PC-9 (cell line): Measurements from ENCODE around the gene DEXI. TPM values are rescaled to one million over a fixed set of nuclear protein-coding genes. Genes with fewer than 3 reads are reported as not detected.

Experiments
- BruUV-seq: library from RNA; stranded (reverse); fragments of 400-500 nt; replicated peaks from 2 replicates; lab custom pipeline; 2021; lab: Mats Ljungman, UMichigan
- CTCF ChIA-PET: fragments of 300-600 bp; sonication (Branson Sonifier 250); formaldehyde crosslinking; loops from one replicate; lab custom pipeline; 2022; ENCODE audit warnings: antibody characterized with exemption; lab: Charles Lee
- POLR2A ChIA-PET: fragments of 300-600 bp; sonication (Branson Sonifier 250); formaldehyde crosslinking; loops from one replicate; lab custom pipeline; 2022; ENCODE audit warnings: antibody characterized with exemption; ENCODE audit not compliant: unreplicated experiment; lab: Charles Lee
- DNase-seq, 2 experiments: peaks; one replicate each; pipeline versions ENCODE4 v3.0.0 to v3.0.0-alpha.2; 2015 to 2022; ENCODE audit warnings: mixed read lengths in 1 of 2
- H2AFZ ChIP-seq: fragments of 200-600 bp; sonication (generic); 2 replicates; pipeline ENCODE4 v1.8.1; 2017; ENCODE audit warnings: antibody characterized with exemption
- H3F3A ChIP-seq: fragments of 200-600 bp; sonication (generic); 2 replicates; pipeline ENCODE4 v1.8.1; 2017; ENCODE audit warnings: antibody characterized with exemption, mild to moderate bottlenecking, low read depth; ENCODE audit not compliant: insufficient read depth
- H3K27ac ChIP-seq: fragments of 200-600 bp; sonication (generic); 2 replicates; pipeline ENCODE4 v1.6.1; 2016; ENCODE audit warnings: mixed run types
- H3K27me3 ChIP-seq: fragments of 200-600 bp; sonication (generic); 2 replicates; pipeline ENCODE4 v1.6.1; 2016; ENCODE audit warnings: low read depth, mixed run types; ENCODE audit not compliant: insufficient read depth
- H3K36me3 ChIP-seq: fragments of 200-600 bp; sonication (generic); 2 replicates; pipeline ENCODE4 v1.6.1; 2016; ENCODE audit warnings: low read depth, mixed run types
- H3K4me1 ChIP-seq: fragments of 200-600 bp; sonication (generic); replicated peaks from 2 replicates; pipeline ENCODE4 v1.6.1; 2016; ENCODE audit warnings: mixed run types; ENCODE audit not compliant: insufficient read depth
- H3K4me2 ChIP-seq: fragments of 200-600 bp; sonication (generic); 2 replicates; pipeline ENCODE4 v1.6.1; 2017; ENCODE audit warnings: mixed run types
- H3K4me3 ChIP-seq: fragments of 200-600 bp; sonication (generic); 2 replicates; pipeline ENCODE4 v1.6.1; 2016; ENCODE audit warnings: mixed run types
- H3K79me2 ChIP-seq: fragments of 200-600 bp; sonication (generic); 2 replicates; pipeline ENCODE4 v1.6.1; 2017; ENCODE audit warnings: low read depth, mixed run types
- H3K9me2 ChIP-seq: fragments of 200-600 bp; sonication (generic); 2 replicates; pipeline ENCODE4 v1.8.1; 2017; ENCODE audit warnings: mild to moderate bottlenecking; ENCODE audit not compliant: insufficient read depth
- H3K9me3 ChIP-seq: fragments of 200-600 bp; sonication (generic); 2 replicates; pipeline ENCODE4 v1.8.1; 2016; ENCODE audit warnings: low read depth; ENCODE audit not compliant: insufficient read depth
- H4K20me1 ChIP-seq: fragments of 200-600 bp; sonication (generic); 2 replicates; pipeline ENCODE4 v1.8.1; 2017; ENCODE audit not compliant: insufficient read depth
- EZH2 ChIP-seq: fragments of 200-600 bp; sonication (generic); IDR thresholded peaks from 2 replicates; pipeline ENCODE4 v1.8.0; 2017; ENCODE audit warnings: antibody characterized with exemption, low read depth
- intact Hi-C: fragments of 100-400 bp; cut with micrococcal nuclease; formaldehyde crosslinking; loops from one replicate; pipeline ENCODE4 v1.10.0; 2022; ENCODE audit not compliant: unreplicated experiment
- total RNA-seq: library from RNA; stranded (reverse); gene quantifications from 2 replicates; pipeline ENCODE4 v1.2.3, GENCODE V29; 2021
- TF ChIP-seq, protein P1 (sequence below): fragments of 200-600 bp; sonication (generic); conservative IDR thresholded peaks from 2 replicates; pipeline ENCODE4 v1.6.1; 2017; ENCODE audit warnings: mixed run types, antibody characterized with exemption, mild to moderate bottlenecking, moderate library complexity

The DEXI gene
- total RNA-seq, 1 experiment from 2014 or later: 33.1 TPM

DNA sequence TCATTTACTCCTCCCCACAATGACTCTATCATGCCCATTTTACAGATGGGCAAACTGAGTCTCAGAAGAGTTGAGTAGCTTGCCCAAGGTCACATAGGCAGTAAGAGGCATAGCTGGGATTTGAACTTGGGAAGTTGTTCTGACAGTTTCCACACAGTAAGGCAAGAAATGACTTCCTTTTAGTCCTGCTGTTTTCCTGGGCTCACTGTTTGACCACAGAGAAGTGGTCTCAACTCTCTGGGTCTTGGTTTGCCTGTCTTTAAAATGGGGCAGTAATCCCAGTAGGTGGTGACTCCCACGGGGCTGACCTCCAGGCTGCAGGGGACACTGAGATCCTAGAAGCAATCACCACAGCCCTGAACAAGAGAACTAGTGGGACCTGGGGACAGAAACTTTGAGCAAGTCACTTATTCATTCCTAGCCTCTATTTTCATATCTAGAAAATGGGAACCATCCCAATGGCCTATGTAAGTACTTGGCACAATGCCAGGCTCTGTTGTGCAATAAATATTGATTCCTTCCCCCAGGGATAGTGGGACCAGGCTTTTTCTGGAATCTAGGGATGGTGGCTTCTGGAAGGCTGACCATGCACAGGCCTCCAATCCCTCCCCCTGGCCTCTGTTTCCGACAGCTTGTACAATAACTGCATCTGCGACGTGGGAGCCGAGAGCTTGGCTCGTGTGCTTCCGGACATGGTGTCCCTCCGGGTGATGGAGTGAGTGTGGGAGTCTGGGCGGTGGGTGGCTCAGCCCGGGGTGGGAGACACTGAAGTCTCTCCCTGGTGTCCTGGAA is 20.5 kb downstream of the DEXI start:
- CTCF ChIA-PET: interaction anchor here (0.5 kb wide), 1 partner anchor 37 kb away, joined by 4 read pairs; no protein-coding TSS in a partner anchor
- TF ChIP-seq EZH2: no peak
- TF ChIP-seq, protein P1, sequence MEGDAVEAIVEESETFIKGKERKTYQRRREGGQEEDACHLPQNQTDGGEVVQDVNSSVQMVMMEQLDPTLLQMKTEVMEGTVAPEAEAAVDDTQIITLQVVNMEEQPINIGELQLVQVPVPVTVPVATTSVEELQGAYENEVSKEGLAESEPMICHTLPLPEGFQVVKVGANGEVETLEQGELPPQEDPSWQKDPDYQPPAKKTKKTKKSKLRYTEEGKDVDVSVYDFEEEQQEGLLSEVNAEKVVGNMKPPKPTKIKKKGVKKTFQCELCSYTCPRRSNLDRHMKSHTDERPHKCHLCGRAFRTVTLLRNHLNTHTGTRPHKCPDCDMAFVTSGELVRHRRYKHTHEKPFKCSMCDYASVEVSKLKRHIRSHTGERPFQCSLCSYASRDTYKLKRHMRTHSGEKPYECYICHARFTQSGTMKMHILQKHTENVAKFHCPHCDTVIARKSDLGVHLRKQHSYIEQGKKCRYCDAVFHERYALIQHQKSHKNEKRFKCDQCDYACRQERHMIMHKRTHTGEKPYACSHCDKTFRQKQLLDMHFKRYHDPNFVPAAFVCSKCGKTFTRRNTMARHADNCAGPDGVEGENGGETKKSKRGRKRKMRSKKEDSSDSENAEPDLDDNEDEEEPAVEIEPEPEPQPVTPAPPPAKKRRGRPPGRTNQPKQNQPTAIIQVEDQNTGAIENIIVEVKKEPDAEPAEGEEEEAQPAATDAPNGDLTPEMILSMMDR: no peak
- no peaks in the 10 kb centered on the region for H3K27me3 ChIP-seq
- POLR2A ChIA-PET: no interaction called here
- H3K4me1 ChIP-seq: no peaks in the 10 kb centered on the region
- no peaks in the 10 kb centered on the region for H3K9me2 ChIP-seq
- H3K36me3 ChIP-seq: no peaks in the 10 kb centered on the region
- H3K79me2 ChIP-seq: no peaks in the 10 kb centered on the region
- H3F3A ChIP-seq: no peaks in the 10 kb centered on the region
- no peak for DNase-seq
- no peak overlapping the region for H3K4me2 ChIP-seq
- no peaks in the 10 kb centered on the region for H3K9me3 ChIP-seq
- no TSS peak for BruUV-seq
- H4K20me1 ChIP-seq: no peaks in the 10 kb centered on the region
- no peak overlapping the region for H3K4me3 ChIP-seq
- no peak overlapping the region for H3K27ac ChIP-seq
- no peak overlapping the region for H2AFZ ChIP-seq
- intact Hi-C loops: no loop called here

DNA sequence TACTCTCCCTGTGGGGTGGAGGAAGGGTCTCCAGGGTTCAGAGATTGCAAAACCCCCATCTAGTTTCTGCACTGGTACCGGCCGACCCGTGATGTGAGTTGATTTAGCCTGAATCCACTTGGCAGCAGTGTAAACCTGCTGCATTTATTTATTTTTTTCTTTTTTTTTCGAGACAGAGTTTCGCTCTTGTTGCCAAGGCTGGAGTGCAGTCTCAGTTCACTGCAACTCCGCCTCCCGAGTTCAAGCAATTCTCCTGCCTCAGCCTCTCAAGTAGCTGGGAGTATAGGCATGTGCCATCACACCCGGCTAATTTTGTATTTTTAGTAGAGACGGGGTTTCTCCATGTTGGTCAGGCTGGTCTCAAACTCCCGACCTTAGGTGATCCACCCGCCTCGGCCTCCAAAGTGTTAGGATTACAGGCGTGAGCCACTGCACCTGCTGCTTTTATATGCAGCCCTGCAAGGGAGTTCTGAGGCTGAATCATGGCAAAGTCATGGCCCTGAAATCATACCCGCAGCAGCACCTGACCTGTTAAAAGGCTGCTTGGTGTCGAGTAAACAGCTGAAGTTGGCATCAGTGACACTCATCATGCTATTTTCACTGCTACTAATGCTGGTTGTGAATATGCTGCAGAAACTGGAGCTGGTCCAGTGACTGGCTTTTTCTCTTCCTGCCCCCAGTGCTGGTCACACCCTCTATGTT is 21.4 kb downstream of the DEXI start:
- ChIA-PET POLR2A (no interaction called here), CTCF (no interaction called here)
- H3K4me3 ChIP-seq: no peak overlapping the region
- H3K36me3 ChIP-seq: no peaks in the 10 kb centered on the region
- H2AFZ ChIP-seq: no peak overlapping the region
- intact Hi-C loops: no loop called here
- BruUV-seq: no TSS peak
- H3K27ac ChIP-seq: no peak overlapping the region
- H3K9me3 ChIP-seq: no peaks in the 10 kb centered on the region
- no peak for TF ChIP-seq EZH2
- TF ChIP-seq, protein P1: no peak
- H3K27me3 ChIP-seq: no peaks in the 10 kb centered on the region
- no peaks in the 10 kb centered on the region for H3K79me2 ChIP-seq
- H3K4me2 ChIP-seq: no peak overlapping the region
- no peaks in the 10 kb centered on the region for H3K4me1 ChIP-seq
- no peaks in the 10 kb centered on the region for H4K20me1 ChIP-seq
- H3K9me2 ChIP-seq: no peaks in the 10 kb centered on the region
- DNase-seq: no peak
- no peaks in the 10 kb centered on the region for H3F3A ChIP-seq

DNA sequence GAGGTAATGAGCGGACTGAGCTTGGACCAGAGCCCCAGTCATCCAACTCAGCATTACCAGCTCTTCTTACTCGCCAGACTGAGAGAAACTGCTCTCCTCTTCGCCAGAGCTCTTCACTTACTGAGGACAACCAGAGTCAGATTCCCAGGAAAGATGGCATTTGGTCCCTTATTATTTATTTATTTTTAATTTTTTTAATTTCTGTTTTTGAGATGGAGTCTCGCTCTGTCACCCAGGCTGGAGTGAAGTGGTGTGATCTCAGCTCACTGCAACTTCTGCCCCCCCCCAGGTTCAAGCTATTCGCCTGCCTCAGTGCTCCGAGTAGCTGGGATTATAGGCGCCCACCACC is 23.3 kb downstream of the DEXI start:
- Histone ChIP-seq H3K36me3 (no peaks in the 10 kb centered on the region), H3K27ac (no peak overlapping the region), H3K4me1 (no peaks in the 10 kb centered on the region), H3K79me2 (no peaks in the 10 kb centered on the region), H3K9me3 (no peaks in the 10 kb centered on the region), H3K27me3 (no peaks in the 10 kb centered on the region), H3K4me3 (no peak overlapping the region), H3K9me2 (no peaks in the 10 kb centered on the region), H2AFZ (no peak overlapping the region), H3F3A (no peaks in the 10 kb centered on the region), H3K4me2 (no peak overlapping the region), H4K20me1 (no peaks in the 10 kb centered on the region)
- POLR2A ChIA-PET: no interaction called here
- intact Hi-C loops: loop anchor here (5.0 kb wide), 1 partner anchor 662 kb away; no protein-coding TSS in a partner anchor
- no peak for DNase-seq
- CTCF ChIA-PET: interaction anchor here (0.5 to 1.2 kb wide), 8 partner anchors 13 to 405 kb away, joined by 3 to 8 read pairs (median 4); partner anchors contain the start of genes DEXI and NUBP1
- no TSS peak for BruUV-seq
- TF ChIP-seq, protein P1: no peak
- TF ChIP-seq EZH2: no peak
